PC-9 (cell line): ENCODE data around the gene RBM17.

ENCODE experiments used
- EZH2 ChIP-seq: fragments of 200-600 bp; sonication (generic); IDR thresholded peaks from 2 replicates; pipeline ENCODE4 v1.8.0; 2017; ENCODE audit warnings: antibody characterized with exemption, low read depth
- TF ChIP-seq, protein P1 (sequence below): fragments of 200-600 bp; sonication (generic); conservative IDR thresholded peaks from 2 replicates; pipeline ENCODE4 v1.6.1; 2017; ENCODE audit warnings: mixed run types, antibody characterized with exemption, mild to moderate bottlenecking, moderate library complexity

DNA sequence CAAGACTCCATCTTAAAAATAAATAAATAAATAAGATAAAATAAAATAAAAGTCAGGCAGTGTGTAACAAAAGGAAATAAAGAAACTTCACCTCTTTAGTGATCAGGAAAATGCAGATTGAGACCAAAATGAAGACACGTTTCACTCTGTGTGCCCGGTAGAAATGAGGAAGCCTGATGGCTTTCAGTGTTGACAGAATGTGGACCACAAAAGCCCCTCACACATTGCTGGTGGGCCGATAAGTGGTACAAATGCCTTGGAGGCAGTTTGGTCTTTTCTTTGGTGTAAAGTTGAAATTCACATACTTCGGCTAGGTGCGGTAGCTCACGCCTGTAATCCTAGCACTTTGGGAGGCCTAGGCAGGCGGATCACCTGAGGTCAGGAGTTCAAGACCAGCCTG, 69.4 kb downstream of the RBM17 start:
- TF ChIP-seq, protein P1, sequence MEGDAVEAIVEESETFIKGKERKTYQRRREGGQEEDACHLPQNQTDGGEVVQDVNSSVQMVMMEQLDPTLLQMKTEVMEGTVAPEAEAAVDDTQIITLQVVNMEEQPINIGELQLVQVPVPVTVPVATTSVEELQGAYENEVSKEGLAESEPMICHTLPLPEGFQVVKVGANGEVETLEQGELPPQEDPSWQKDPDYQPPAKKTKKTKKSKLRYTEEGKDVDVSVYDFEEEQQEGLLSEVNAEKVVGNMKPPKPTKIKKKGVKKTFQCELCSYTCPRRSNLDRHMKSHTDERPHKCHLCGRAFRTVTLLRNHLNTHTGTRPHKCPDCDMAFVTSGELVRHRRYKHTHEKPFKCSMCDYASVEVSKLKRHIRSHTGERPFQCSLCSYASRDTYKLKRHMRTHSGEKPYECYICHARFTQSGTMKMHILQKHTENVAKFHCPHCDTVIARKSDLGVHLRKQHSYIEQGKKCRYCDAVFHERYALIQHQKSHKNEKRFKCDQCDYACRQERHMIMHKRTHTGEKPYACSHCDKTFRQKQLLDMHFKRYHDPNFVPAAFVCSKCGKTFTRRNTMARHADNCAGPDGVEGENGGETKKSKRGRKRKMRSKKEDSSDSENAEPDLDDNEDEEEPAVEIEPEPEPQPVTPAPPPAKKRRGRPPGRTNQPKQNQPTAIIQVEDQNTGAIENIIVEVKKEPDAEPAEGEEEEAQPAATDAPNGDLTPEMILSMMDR = no peak
- no peak for TF ChIP-seq EZH2
